Activated CD4-positive, alpha-beta memory T cell treated with anti-CD3 and anti-CD28 coated beads, Interleukin-2, amount 10 ng/mL, durations not matched to agents 7 days and 5 days (primary cell): ENCODE data around the gene STK38L. TPM values are rescaled to one million over a fixed set of nuclear protein-coding genes. Genes with fewer than 3 reads are reported as not detected.

Source experiments
- CTCF ChIA-PET: fragments of 350-600 bp; sonication (Branson Sonifier 250); formaldehyde crosslinking; loops from one replicate; lab custom pipeline; 2021; ENCODE audit warnings: antibody characterized with exemption, inconsistent platforms; lab: Charles Lee
- POLR2A ChIA-PET: fragments of 350-600 bp; sonication (Branson Sonifier 250); formaldehyde crosslinking; loops from one replicate; lab custom pipeline; 2021; ENCODE audit warnings: antibody characterized with exemption; lab: Charles Lee
- DNase-seq: peaks from one replicate; pipeline ENCODE4 v3.0.0-alpha.2; 2020
- H3K27ac Mint-ChIP-seq: one replicate; pipeline ENCODE4 v1.8.0; 2021; ENCODE audit warnings: mild to moderate bottlenecking, mixed read lengths
- H3K27me3 Mint-ChIP-seq: one replicate; pipeline ENCODE4 v1.8.0; 2021; ENCODE audit warnings: mixed read lengths
- H3K36me3 Mint-ChIP-seq: one replicate; pipeline ENCODE4 v1.8.0; 2021; ENCODE audit warnings: low read depth, mixed read lengths
- H3K4me1 Mint-ChIP-seq: one replicate; pipeline ENCODE4 v1.8.0; 2021; ENCODE audit warnings: mixed read lengths
- H3K4me3 Mint-ChIP-seq: one replicate; pipeline ENCODE4 v1.8.0; 2021; ENCODE audit warnings: mild to moderate bottlenecking, mixed read lengths
- H3K9me3 Mint-ChIP-seq: one replicate; pipeline ENCODE4 v1.8.0; 2021; ENCODE audit warnings: mixed read lengths
- total RNA-seq, 2 experiments: library from RNA; stranded (reverse); gene quantifications; one replicate each; pipeline ENCODE4 v1.2.3, GENCODE V29; 2021

Gene STK38L
- total RNA-seq, 2 experiments from 2014 or later = 19.1 to 25.8 TPM

GRCh38 chr12:27289414-27289813 lies 45.3 kb downstream of the STK38L start:
- POLR2A ChIA-PET = interaction anchor here (0.9 kb wide), 1 partner anchor 36 kb away, joined by 3 read pairs; no protein-coding TSS in a partner anchor
- Mint-ChIP-seq H3K9me3 (no peaks in the 10 kb centered on the region), H3K36me3 (no peaks in the 10 kb centered on the region), H3K4me1 (no peaks in the 10 kb centered on the region), H3K27me3 (no peaks in the 10 kb centered on the region), H3K4me3 (no peak overlapping the region), H3K27ac (no peak overlapping the region)
- CTCF ChIA-PET = interaction anchor here (0.5 to 1.5 kb wide), 2 partner anchors 18 to 251 kb away, joined by 3 read pairs; no protein-coding TSS in a partner anchor
- no peak for DNase-seq

GRCh38 chr12:27290501-27291168 lies 46.5 kb downstream of the STK38L start:
- H3K27ac Mint-ChIP-seq = no peak overlapping the region
- H3K4me1 Mint-ChIP-seq = no peaks in the 10 kb centered on the region
- DNase-seq = no peak
- H3K27me3 Mint-ChIP-seq = no peaks in the 10 kb centered on the region
- no peaks in the 10 kb centered on the region for H3K36me3 Mint-ChIP-seq
- POLR2A ChIA-PET = interaction anchor here (0.9 kb wide), 1 partner anchor 37 kb away, joined by 3 read pairs; no protein-coding TSS in a partner anchor
- no peak overlapping the region for H3K4me3 Mint-ChIP-seq
- CTCF ChIA-PET = no interaction called here
- no peaks in the 10 kb centered on the region for H3K9me3 Mint-ChIP-seq

- Mint-ChIP-seq H3K36me3 (no peaks in the 10 kb centered on the region), H3K9me3 (no peaks in the 10 kb centered on the region), H3K4me3 (no peak overlapping the region), H3K4me1 (no peaks in the 10 kb centered on the region), H3K27me3 (no peaks in the 10 kb centered on the region), H3K27ac (no peak overlapping the region)
- DNase-seq = no peak
- ChIA-PET POLR2A (no interaction called here), CTCF (no interaction called here)
Measured at GRCh38 chr12:27291862-27292261, 47.8 kb downstream of the STK38L start.

GRCh38 chr12:27292718-27293117 lies 48.6 kb downstream of the STK38L start:
- ChIA-PET CTCF (no interaction called here), POLR2A (no interaction called here)
- no peak overlapping the region for H3K4me3 Mint-ChIP-seq
- H3K4me1 Mint-ChIP-seq = peaks cover 1% of the 10 kb centered on the region
- no peaks in the 10 kb centered on the region for H3K36me3 Mint-ChIP-seq
- DNase-seq = no peak
- H3K9me3 Mint-ChIP-seq = no peaks in the 10 kb centered on the region
- no peaks in the 10 kb centered on the region for H3K27me3 Mint-ChIP-seq
- H3K27ac Mint-ChIP-seq = no peak overlapping the region

GRCh38 chr12:27293463-27293862 lies 49.4 kb downstream of the STK38L start:
- Mint-ChIP-seq H3K36me3 (no peaks in the 10 kb centered on the region), H3K4me3 (no peak overlapping the region)

GRCh38 chr12:27296674-27297073 lies 52.6 kb downstream of the STK38L start:
- no peak overlapping the region for H3K27ac Mint-ChIP-seq
- no peak overlapping the region for H3K4me3 Mint-ChIP-seq
- H3K4me1 Mint-ChIP-seq = peaks cover 1% of the 10 kb centered on the region
- H3K27me3 Mint-ChIP-seq = no peaks in the 10 kb centered on the region
- ChIA-PET POLR2A (interaction anchor here (1.6 kb wide), 1 partner anchor 9 kb away, joined by 5 read pairs; no protein-coding TSS in a partner anchor), CTCF (interaction anchor here (2.3 kb wide), 1 partner anchor 9 kb away, joined by 13 read pairs; no protein-coding TSS in a partner anchor)
- H3K9me3 Mint-ChIP-seq = no peaks in the 10 kb centered on the region
- no peak for DNase-seq
- peaks cover 5% of the 10 kb centered on the region for H3K36me3 Mint-ChIP-seq

More at GRCh38 chr12:27293463-27293862, 49.4 kb downstream of the STK38L start:
- CTCF ChIA-PET = no interaction called here
- Mint-ChIP-seq H3K27ac (no peak overlapping the region), H3K27me3 (no peaks in the 10 kb centered on the region), H3K9me3 (no peaks in the 10 kb centered on the region), H3K4me1 (peaks cover 1% of the 10 kb centered on the region)
- DNase-seq = no peak
- POLR2A ChIA-PET = no interaction called here

GRCh38 chr12:27297566-27297965 lies 53.5 kb downstream of the STK38L start:
- H3K27ac Mint-ChIP-seq = no peak overlapping the region
- DNase-seq = no peak
- peaks cover 5% of the 10 kb centered on the region for H3K36me3 Mint-ChIP-seq
- CTCF ChIA-PET = interaction anchor here (2.3 kb wide), 1 partner anchor 8 kb away, joined by 13 read pairs; no protein-coding TSS in a partner anchor
- POLR2A ChIA-PET = interaction anchor here (1.6 kb wide), 1 partner anchor 8 kb away, joined by 5 read pairs; no protein-coding TSS in a partner anchor
- H3K9me3 Mint-ChIP-seq = no peaks in the 10 kb centered on the region
- H3K4me1 Mint-ChIP-seq = peaks cover 1% of the 10 kb centered on the region
- H3K27me3 Mint-ChIP-seq = no peaks in the 10 kb centered on the region
- no peak overlapping the region for H3K4me3 Mint-ChIP-seq

- peaks cover 1% of the 10 kb centered on the region for H3K4me1 Mint-ChIP-seq
- no peak overlapping the region for H3K27ac Mint-ChIP-seq
- H3K27me3 Mint-ChIP-seq = no peaks in the 10 kb centered on the region
- no peak overlapping the region for H3K4me3 Mint-ChIP-seq
- H3K9me3 Mint-ChIP-seq = no peaks in the 10 kb centered on the region
- peaks cover 13% of the 10 kb centered on the region for H3K36me3 Mint-ChIP-seq
- no peak for DNase-seq
- ChIA-PET POLR2A (no interaction called here), CTCF (no interaction called here)
Measured at GRCh38 chr12:27299102-27299501, 55.0 kb downstream of the STK38L start.

GRCh38 chr12:27300226-27300625 lies 56.1 kb downstream of the STK38L start:
- POLR2A ChIA-PET = interaction anchor here (1.0 kb wide), 1 partner anchor 15 kb away, joined by 3 read pairs; no protein-coding TSS in a partner anchor
- H3K36me3 Mint-ChIP-seq = peaks cover 13% of the 10 kb centered on the region
- H3K9me3 Mint-ChIP-seq = no peaks in the 10 kb centered on the region
- H3K4me1 Mint-ChIP-seq = peaks cover 1% of the 10 kb centered on the region
- CTCF ChIA-PET = no interaction called here
- no peak overlapping the region for H3K4me3 Mint-ChIP-seq
- H3K27me3 Mint-ChIP-seq = no peaks in the 10 kb centered on the region
- no peak overlapping the region for H3K27ac Mint-ChIP-seq
- DNase-seq = no peak

- no peak for DNase-seq
- Mint-ChIP-seq H3K4me1 (peaks cover 12% of the 10 kb centered on the region), H3K27me3 (no peaks in the 10 kb centered on the region), H3K9me3 (no peaks in the 10 kb centered on the region), H3K27ac (no peak overlapping the region), H3K4me3 (no peak overlapping the region), H3K36me3 (peaks cover 13% of the 10 kb centered on the region)
- CTCF ChIA-PET = interaction anchor here (0.7 to 3.5 kb wide), 5 partner anchors 265 to 565 kb away, joined by 3 to 48 read pairs (median 4); no protein-coding TSS in a partner anchor
- POLR2A ChIA-PET = interaction anchor here (4.9 kb wide), 1 partner anchor 288 kb away, joined by 24 read pairs; the partner anchor contains the start of gene TM7SF3
Measured at GRCh38 chr12:27303139-27304111, 59.3 kb downstream of the STK38L start.

GRCh38 chr12:27304856-27305255 lies 60.8 kb downstream of the STK38L start:
- ChIA-PET CTCF (interaction anchor here (0.6 to 3.5 kb wide), 15 partner anchors 8 to 453 kb away, joined by 3 to 101 read pairs (median 5); partner anchors contain the start of genes MED21 and TM7SF3), POLR2A (interaction anchor here (0.6 to 4.9 kb wide), 5 partner anchors 8 to 290 kb away, joined by 3 to 24 read pairs (median 8); partner anchors contain the start of genes BMAL2, STK38L and TM7SF3)
- DNase-seq = no peak
- Mint-ChIP-seq H3K27ac (no peak overlapping the region), H3K9me3 (no peaks in the 10 kb centered on the region), H3K4me1 (peaks cover 21% of the 10 kb centered on the region), H3K4me3 (no peak overlapping the region), H3K36me3 (peaks cover 13% of the 10 kb centered on the region), H3K27me3 (no peaks in the 10 kb centered on the region)

- H3K27ac Mint-ChIP-seq = no peak overlapping the region
- H3K4me1 Mint-ChIP-seq = peaks cover 23% of the 10 kb centered on the region
- H3K9me3 Mint-ChIP-seq = no peaks in the 10 kb centered on the region
- no peak overlapping the region for H3K4me3 Mint-ChIP-seq
- ChIA-PET CTCF (interaction anchor here (0.6 to 3.5 kb wide), 34 partner anchors 9 to 474 kb away, joined by 3 to 101 read pairs (median 4); partner anchors contain the start of genes MED21, STK38L and TM7SF3), POLR2A (interaction anchor here (0.7 to 4.9 kb wide), 7 partner anchors 9 to 393 kb away, joined by 3 to 24 read pairs (median 8); partner anchors contain the start of genes BMAL2, MED21, STK38L and TM7SF3)
- no peaks in the 10 kb centered on the region for H3K27me3 Mint-ChIP-seq
- DNase-seq = no peak
- peaks cover 17% of the 10 kb centered on the region for H3K36me3 Mint-ChIP-seq
Measured at GRCh38 chr12:27305673-27306456, 61.8 kb downstream of the STK38L start.
